Adrenal gland (tissue), 12 donors: ENCODE results near the gene ZNF608. TPM values are rescaled to one million over a fixed set of nuclear protein-coding genes. Genes with fewer than 3 reads are reported as not detected.

Experiments used
- DNase-seq, 7 donors: peaks; one replicate each; pipeline ENCODE4 v3.0.0-alpha.2; 2019 to 2020
- H3K27ac ChIP-seq, 5 donors: fragments of 200-600 bp; sonication (generic) in 4 of 5; 1 replicate in 3 of 5; 2 replicates in 2 of 5; pipeline versions ENCODE4 v1.5.1 to v1.8.0; 2016 to 2020; ENCODE audit warnings: mild to moderate bottlenecking in 1 of 5
- H3K27me3 ChIP-seq: fragments of 200-600 bp; 2 replicates; pipeline ENCODE4 v1.8.0; 2021
- H3K36me3 ChIP-seq, 2 donors: fragments of 200-600 bp; replicated peaks in 1 of 2; 1 replicate in 1 of 2; 2 replicates in 1 of 2; pipeline versions ENCODE4 v1.5.1 to v1.8.0; 2018 to 2022
- H3K4me1 ChIP-seq, 2 donors: fragments of 200-600 bp; replicated peaks in 1 of 2; 1 replicate in 1 of 2; 2 replicates in 1 of 2; pipeline versions ENCODE4 v1.5.1 to v1.8.0; 2018 to 2021
- H3K4me3 ChIP-seq, 4 donors: fragments of 200-600 bp; sonication (generic) in 3 of 4; one replicate each; pipeline ENCODE4 v1.5.1; 2016 to 2018
- H3K9me3 ChIP-seq, 3 donors: fragments of 200-600 bp; sonication (generic) in 1 of 3; replicated peaks in 1 of 3; 1 replicate in 2 of 3; 2 replicates in 1 of 3; pipeline versions ENCODE4 v1.5.1 to v1.8.0; 2016 to 2021
- POLR2A ChIP-seq, 2 donors: fragments of 450-650 bp; IDR thresholded peaks; one replicate each; pipeline ENCODE4 v1.6.1; 2017; ENCODE audit warnings: antibody characterized with exemption in 2 of 2, mild to moderate bottlenecking in 2 of 2, moderate library complexity in 1 of 2
- WGBS, 4 donors: extraction: QIAGEN DNeasy Blood & Tissue Kit in 2 of 4; methylation state at CpG; one replicate each; pipeline versions ENCODE4 v1.1.5 to v1.1.7; 2013 to 2017; 5-methylcytosine and 5-hydroxymethylcytosine counted together
- intact Hi-C, 2 donors: fragments of 100-400 bp; cut with DNase I; formaldehyde crosslinking; loops; one replicate each; pipeline versions ENCODE4 v1.14.1 to v1.15.0; 2022 to 2023
- polyA plus RNA-seq, 3 donors: library from polyadenylated mRNA; stranded (reverse); fragments of 200-250 nt in 2 of 3; fragments of 350-450 nt in 1 of 3; fragmentation: Illumina TruSeq in 1 of 3; extraction: RNeasy Lipid Tissue Mini Kit (QIAGEN cat#74804) in 1 of 3; gene quantifications; one replicate each; pipeline ENCODE4 v1.2.3, GENCODE V29; 2013 to 2014
- total RNA-seq, 9 donors: library from RNA; depleted of rRNA in 4 of 9; stranded (reverse); fragments of >200 nt in 4 of 9; fragments of 120-200 nt in 1 of 9; fragmentation: NEBNext Ultra II Directional in 1 of 9; extraction: Animal tissue kit (Norgen Biotek cat#: 25700) in 1 of 9; gene quantifications; one replicate each; pipeline versions ENCODE4 v1.1.0 to v1.2.4, GENCODE V29; 2013 to 2023
- TF ChIP-seq, protein P1 (sequence below), 6 experiments: fragments of 450-650 bp in 4 of 6; fragments of 200-600 bp in 2 of 6; sonication (generic) in 1 of 6; IDR thresholded peaks; 1 replicate in 5 of 6; 2 replicates in 1 of 6; pipeline versions ENCODE4 v1.5.1 to v1.8.0; 2016 to 2021; ENCODE audit warnings: antibody characterized with exemption in 6 of 6, mild to moderate bottlenecking in 2 of 6, moderate library complexity in 1 of 6
- donor health status: healthy with polysubstance abuse.
- donor health status: Bipolar disorder and iron deficiency.
- donor health status: DM: yes; HTN: yes; CAD: no.
- donor health status: DM: no; HTN: no; CAD: no.
- donor health status: DM: no; HTN: no; CAD: no.
- donor health status: DM: yes; HTN: yes; CAD: no.

ZNF608 gene
- total and polyA plus RNA-seq, 12 donors = 14.4 to 55.0 (median 29.1) TPM

DNA sequence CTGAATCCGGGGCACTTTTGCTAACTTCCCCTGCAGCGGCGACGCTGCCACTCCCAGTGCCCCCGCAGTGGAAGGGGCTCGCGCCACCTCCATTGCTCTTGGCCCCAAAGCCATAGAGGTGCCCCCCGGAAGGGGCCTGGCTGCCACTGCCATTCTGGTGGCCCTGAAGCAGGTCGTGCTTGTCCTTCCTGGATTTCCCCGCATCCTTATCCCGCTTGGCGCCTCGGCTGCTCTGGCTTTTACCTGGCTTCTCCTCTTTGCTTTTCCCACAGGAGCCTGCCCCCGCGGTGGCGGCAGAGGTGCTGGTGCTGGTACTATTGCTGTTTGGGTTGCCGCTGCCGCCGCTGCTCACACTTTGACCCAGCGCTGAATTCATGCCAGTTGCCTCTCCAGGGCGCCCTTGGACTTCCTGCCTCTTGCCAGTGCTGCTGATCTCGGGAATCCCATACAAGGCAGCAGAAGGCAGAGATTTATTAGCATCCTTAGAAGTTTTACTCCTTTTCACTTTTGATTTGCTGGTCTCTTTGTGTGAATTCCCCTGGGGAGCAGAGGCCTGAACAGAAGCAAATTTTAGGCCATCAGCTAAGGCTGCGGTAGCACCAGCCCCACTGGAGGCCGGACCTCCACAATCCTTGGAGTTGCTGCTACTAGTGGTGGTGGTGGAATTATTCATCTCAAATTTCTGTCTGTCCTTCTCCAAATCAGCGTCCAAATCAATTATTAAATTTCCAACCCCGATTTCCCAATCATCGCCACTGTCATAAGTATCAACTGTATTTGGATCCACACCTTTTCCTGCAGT is 2.1 kb downstream of the ZNF608 start:
- TF ChIP-seq, protein P1, sequence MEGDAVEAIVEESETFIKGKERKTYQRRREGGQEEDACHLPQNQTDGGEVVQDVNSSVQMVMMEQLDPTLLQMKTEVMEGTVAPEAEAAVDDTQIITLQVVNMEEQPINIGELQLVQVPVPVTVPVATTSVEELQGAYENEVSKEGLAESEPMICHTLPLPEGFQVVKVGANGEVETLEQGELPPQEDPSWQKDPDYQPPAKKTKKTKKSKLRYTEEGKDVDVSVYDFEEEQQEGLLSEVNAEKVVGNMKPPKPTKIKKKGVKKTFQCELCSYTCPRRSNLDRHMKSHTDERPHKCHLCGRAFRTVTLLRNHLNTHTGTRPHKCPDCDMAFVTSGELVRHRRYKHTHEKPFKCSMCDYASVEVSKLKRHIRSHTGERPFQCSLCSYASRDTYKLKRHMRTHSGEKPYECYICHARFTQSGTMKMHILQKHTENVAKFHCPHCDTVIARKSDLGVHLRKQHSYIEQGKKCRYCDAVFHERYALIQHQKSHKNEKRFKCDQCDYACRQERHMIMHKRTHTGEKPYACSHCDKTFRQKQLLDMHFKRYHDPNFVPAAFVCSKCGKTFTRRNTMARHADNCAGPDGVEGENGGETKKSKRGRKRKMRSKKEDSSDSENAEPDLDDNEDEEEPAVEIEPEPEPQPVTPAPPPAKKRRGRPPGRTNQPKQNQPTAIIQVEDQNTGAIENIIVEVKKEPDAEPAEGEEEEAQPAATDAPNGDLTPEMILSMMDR (IDR thresholded peaks at IDR 0.05) = peak in 2 of 6 experiments; percentile 7 to 22
- TF ChIP-seq POLR2A (IDR thresholded peaks at IDR 0.05) = peak in 1 of 2 donors; percentile 24

DNA sequence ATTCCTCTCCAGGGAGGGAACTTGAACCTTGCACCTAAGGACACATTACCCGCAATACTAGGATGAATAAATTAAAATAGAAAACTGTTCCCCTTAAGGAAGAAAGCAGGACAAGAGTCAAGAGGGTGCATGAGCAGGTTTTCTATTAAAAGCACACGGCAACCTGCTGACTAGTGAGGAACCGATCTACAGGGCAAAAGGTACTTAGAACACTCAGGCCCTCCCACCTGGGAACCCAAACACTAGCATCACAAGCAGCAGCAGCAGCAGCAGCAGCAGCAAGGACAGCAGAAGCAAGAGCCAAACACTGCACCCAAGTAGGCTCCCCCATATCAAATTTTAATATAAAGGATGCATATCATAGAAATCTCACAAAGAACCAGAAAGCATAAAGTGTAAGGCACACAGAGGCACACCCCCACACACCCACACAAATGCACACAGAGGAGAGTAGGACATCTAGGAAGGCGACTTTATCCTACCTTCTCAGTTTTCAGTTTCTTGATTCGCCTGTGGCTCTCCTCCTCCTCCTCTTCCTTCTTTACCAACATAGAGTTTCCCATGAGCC is 2.8 kb downstream of the ZNF608 start:
- TF ChIP-seq POLR2A (IDR thresholded peaks at IDR 0.05) = no peak
- Histone ChIP-seq H3K9me3 (no peaks in the 10 kb centered on the region), H3K27me3 (no peaks in the 10 kb centered on the region), H3K36me3 (no peaks in the 10 kb centered on the region), H3K4me3 (peak overlapping the region; percentile 22 to 73 (median 56)), H3K27ac (peak overlapping the region; percentile 52 to 91 (median 88)), H3K4me1 (peaks cover 24 to 52% of the 10 kb centered on the region in 2 donors)
- WGBS, 4 donors = 6 to 17% (median 13%) methylated on average over 5 of the region's 5 CpGs
- intact Hi-C loops = no loop called here
- DNase-seq = no peak

More for the DNA sequence above, 2.1 kb downstream of the ZNF608 start:
- intact Hi-C loops = no loop called here
- 7 to 10% (median 8%) methylated on average over 20 to 27 of the region's 27 CpGs for WGBS, 4 donors
- H3K27me3 ChIP-seq = no peaks in the 10 kb centered on the region
- H3K36me3 ChIP-seq = no peaks in the 10 kb centered on the region
- H3K4me1 ChIP-seq = peaks cover 24 to 45% of the 10 kb centered on the region in 2 donors
- peak; percentile 60 to 85 (median 73) for DNase-seq
- no peaks in the 10 kb centered on the region for H3K9me3 ChIP-seq
- peak overlapping the region; percentile 22 to 73 (median 56) for H3K4me3 ChIP-seq
- peak overlapping the region; percentile 52 to 91 (median 88) for H3K27ac ChIP-seq

DNA sequence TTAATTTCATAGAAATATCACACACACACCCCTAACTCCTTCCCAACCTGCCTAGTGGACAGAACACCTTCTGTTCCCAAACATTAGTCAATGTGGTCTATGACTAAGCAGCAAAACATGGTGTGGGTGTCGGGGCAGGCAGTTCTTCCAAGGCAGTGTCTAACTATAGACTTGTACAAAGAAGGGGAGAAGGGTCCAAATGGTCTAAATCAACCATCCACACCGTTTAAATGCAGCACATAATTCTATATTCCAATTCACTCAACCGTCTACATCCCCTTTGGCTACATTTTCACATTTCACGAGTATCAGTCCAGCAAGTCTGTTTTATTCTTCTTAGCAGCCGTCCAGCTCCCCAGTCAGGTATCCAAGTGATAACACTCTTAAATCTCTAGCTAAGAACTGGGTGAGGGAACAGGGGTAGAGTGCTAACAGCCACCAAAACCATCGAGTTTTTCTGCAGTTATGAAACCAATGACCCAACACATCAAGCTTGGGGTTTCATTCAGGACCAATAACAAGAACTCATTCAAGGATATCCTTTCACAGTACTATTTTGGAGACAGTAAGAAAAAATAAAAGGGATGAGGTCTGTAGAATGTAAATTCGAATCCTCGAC is 3.3 kb downstream of the ZNF608 start:
- intact Hi-C loops = no loop called here
- WGBS, 4 donors = 6 to 19% (median 16%) methylated on average over 8 of the region's 8 CpGs
- peak in 6 of 7 donors; percentile 29 to 72 (median 52) for DNase-seq
- H3K27ac ChIP-seq = peak overlapping the region in 3 of 5 donors; percentile 69 to 91 (median 88)
- no peaks in the 10 kb centered on the region for H3K36me3 ChIP-seq
- no peaks in the 10 kb centered on the region for H3K27me3 ChIP-seq
- H3K9me3 ChIP-seq = no peaks in the 10 kb centered on the region
- peak overlapping the region in 3 of 4 donors; percentile 9 to 73 (median 50) for H3K4me3 ChIP-seq
- peak in 1 of 2 donors; percentile 40 for TF ChIP-seq POLR2A (IDR thresholded peaks at IDR 0.05)
- TF ChIP-seq, protein P1 (IDR thresholded peaks at IDR 0.05) = no peak
- peaks cover 24 to 58% of the 10 kb centered on the region in 2 donors for H3K4me1 ChIP-seq

DNA sequence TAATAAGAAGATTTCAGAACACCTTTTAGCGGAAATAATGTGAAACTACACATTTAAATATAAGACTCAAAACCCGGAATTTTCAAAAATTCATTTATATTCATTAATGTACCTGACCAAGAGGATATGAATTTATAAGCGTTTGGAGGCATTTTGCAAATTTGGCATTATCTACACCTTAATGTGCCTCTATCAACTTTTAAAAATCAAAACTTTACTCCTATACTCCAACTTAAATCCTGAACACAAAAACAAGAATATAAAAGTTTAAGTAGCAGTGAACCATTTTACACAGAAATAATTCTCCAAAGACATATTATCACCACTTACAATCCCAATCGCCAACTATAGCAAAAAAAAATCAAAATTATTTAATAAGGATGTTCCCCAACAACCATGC is 3.9 kb downstream of the ZNF608 start:
- Histone ChIP-seq H3K27ac (peak overlapping the region in 2 of 5 donors; percentile 69 to 91), H3K27me3 (no peaks in the 10 kb centered on the region), H3K9me3 (no peaks in the 10 kb centered on the region), H3K4me3 (peak overlapping the region in 1 of 4 donors; percentile 73), H3K36me3 (no peaks in the 10 kb centered on the region), H3K4me1 (peaks cover 24 to 64% of the 10 kb centered on the region in 2 donors)
- DNase-seq = no peak
- no peak for TF ChIP-seq POLR2A (IDR thresholded peaks at IDR 0.05)
- TF ChIP-seq, protein P1 (IDR thresholded peaks at IDR 0.05) = no peak
- intact Hi-C loops = no loop called here
- WGBS, 4 donors = 56 to 66% (median 63%) methylated on average over 4 of the region's 4 CpGs
